Upper lobe of left lung (tissue), 6 donors: Measurements from ENCODE around the gene SCLY. TPM values are rescaled to one million over a fixed set of nuclear protein-coding genes. Genes with fewer than 3 reads are reported as not detected.

Experiments used
- ATAC-seq, 2 donors: fragments of 200-7000 bp; cut with Tn5 transposase; one replicate each; pipeline ENCODE4 v1.9.1; 2022; ENCODE audit warnings: mild to moderate bottlenecking in 2 of 2, moderate library complexity in 2 of 2; ENCODE audit not compliant: low FRiP score in 2 of 2
- DNase-seq, 2 donors: peaks; one replicate each; pipeline ENCODE4 v3.0.0-alpha.2; 2019 to 2020
- H3K27ac ChIP-seq, 4 donors: fragments of 200-600 bp; sonication (generic); one replicate each; pipeline ENCODE4 v1.5.1; 2016 to 2019
- H3K27me3 ChIP-seq, 4 donors: fragments of 200-600 bp; sonication (generic); one replicate each; pipeline ENCODE4 v1.5.1; 2017 to 2019
- H3K36me3 ChIP-seq, 4 donors: fragments of 200-600 bp; sonication (generic); one replicate each; pipeline ENCODE4 v1.5.1; 2016 to 2019
- H3K4me1 ChIP-seq, 4 donors: fragments of 200-600 bp; sonication (generic); one replicate each; pipeline ENCODE4 v1.5.1; 2018 to 2019
- H3K4me3 ChIP-seq, 4 donors: fragments of 200-600 bp; sonication (generic); one replicate each; pipeline ENCODE4 v1.5.1; 2017 to 2019; ENCODE audit warnings: mild to moderate bottlenecking in 2 of 4, moderate library complexity in 1 of 4
- H3K9me3 ChIP-seq, 4 donors: fragments of 200-600 bp; sonication (generic); one replicate each; pipeline ENCODE4 v1.5.1; 2018 to 2019
- CTCF ChIP-seq, 6 experiments: fragments of 450-650 bp in 4 of 6; fragments of 200-600 bp in 2 of 6; sonication (generic) in 2 of 6; IDR thresholded peaks; one replicate each; pipeline ENCODE4 v1.5.1; 2016 to 2019; ENCODE audit warnings: antibody characterized with exemption in 6 of 6
- EP300 ChIP-seq, 4 donors: sonication (generic); formaldehyde crosslinking; IDR thresholded peaks; one replicate each; pipeline ENCODE4 v1.5.1; 2017; ENCODE audit warnings: antibody characterized with exemption in 4 of 4, control low read depth in 2 of 4
- POLR2A ChIP-seq, 4 donors: fragments of 450-650 bp; IDR thresholded peaks; one replicate each; pipeline ENCODE4 v1.5.1; 2016 to 2017; ENCODE audit warnings: antibody characterized with exemption in 4 of 4, mild to moderate bottlenecking in 2 of 4
- POLR2AphosphoS5 ChIP-seq, 2 donors: sonication (generic); formaldehyde crosslinking; IDR thresholded peaks; one replicate each; pipeline ENCODE4 v1.5.1; 2017; ENCODE audit warnings: antibody characterized with exemption in 2 of 2
- WGBS, 2 donors: methylation state at CpG; one replicate each; pipeline ENCODE4 v1.1.5; 2017 to 2018; 5-methylcytosine and 5-hydroxymethylcytosine counted together
- total RNA-seq, 6 donors: library from RNA; depleted of rRNA in 4 of 6; stranded (reverse); fragments of >200 nt in 4 of 6; gene quantifications; one replicate each; pipeline versions ENCODE4 v1.1.0 to v1.2.1, GENCODE V29; 2016 to 2021
- donor health status: DM: no; HTN: no; CAD: no; lungs with moderate emphysema.
- donor health status: DM: no; HTN: yes; CAD: no; lungs with severe emphysema.

The SCLY gene
- total RNA-seq, 6 donors from 2014 or later = 9.4 to 19.9 (median 11.1) TPM

- peak in 1 of 2 donors; percentile 76 for DNase-seq
- H3K4me3 ChIP-seq = no peak overlapping the region
- 89 to 93% methylated on average over 5 to 19 of the region's 21 CpGs for WGBS, 2 donors
- no peak overlapping the region for H3K27ac ChIP-seq
- no peaks in the 10 kb centered on the region for H3K4me1 ChIP-seq
- ATAC-seq = no peak
- H3K9me3 ChIP-seq = peaks cover 0 to 7% (median 3%) of the 10 kb centered on the region in 4 donors
- H3K27me3 ChIP-seq = no peaks in the 10 kb centered on the region
- TF ChIP-seq POLR2A (IDR thresholded peaks at IDR 0.05) (no peak), EP300 (IDR thresholded peaks at IDR 0.05) (no peak), POLR2AphosphoS5 (IDR thresholded peaks at IDR 0.05) (no peak), CTCF (IDR thresholded peaks at IDR 0.05) (no peak)
- H3K36me3 ChIP-seq = no peaks in the 10 kb centered on the region
These were observed 55.7 kb downstream of the SCLY start for GRCh38 chr2:238116298-238117198.

GRCh38 chr2:238117199-238118154 lies 56.7 kb downstream of the SCLY start:
- no peak for TF ChIP-seq EP300 (IDR thresholded peaks at IDR 0.05)
- no peak for TF ChIP-seq CTCF (IDR thresholded peaks at IDR 0.05)
- TF ChIP-seq POLR2AphosphoS5 (IDR thresholded peaks at IDR 0.05) = no peak
- no peak for TF ChIP-seq POLR2A (IDR thresholded peaks at IDR 0.05)
- no peak overlapping the region for H3K27ac ChIP-seq
- 54 to 77% methylated on average over 4 to 11 of the region's 11 CpGs for WGBS, 2 donors
- H3K4me1 ChIP-seq = no peaks in the 10 kb centered on the region
- no peaks in the 10 kb centered on the region for H3K27me3 ChIP-seq
- peak in 1 of 2 donors; percentile 52 for DNase-seq
- no peak overlapping the region for H3K4me3 ChIP-seq
- ATAC-seq = no peak
- H3K36me3 ChIP-seq = no peaks in the 10 kb centered on the region
- peaks cover 0 to 5% (median 3%) of the 10 kb centered on the region in 4 donors for H3K9me3 ChIP-seq

DNA sequence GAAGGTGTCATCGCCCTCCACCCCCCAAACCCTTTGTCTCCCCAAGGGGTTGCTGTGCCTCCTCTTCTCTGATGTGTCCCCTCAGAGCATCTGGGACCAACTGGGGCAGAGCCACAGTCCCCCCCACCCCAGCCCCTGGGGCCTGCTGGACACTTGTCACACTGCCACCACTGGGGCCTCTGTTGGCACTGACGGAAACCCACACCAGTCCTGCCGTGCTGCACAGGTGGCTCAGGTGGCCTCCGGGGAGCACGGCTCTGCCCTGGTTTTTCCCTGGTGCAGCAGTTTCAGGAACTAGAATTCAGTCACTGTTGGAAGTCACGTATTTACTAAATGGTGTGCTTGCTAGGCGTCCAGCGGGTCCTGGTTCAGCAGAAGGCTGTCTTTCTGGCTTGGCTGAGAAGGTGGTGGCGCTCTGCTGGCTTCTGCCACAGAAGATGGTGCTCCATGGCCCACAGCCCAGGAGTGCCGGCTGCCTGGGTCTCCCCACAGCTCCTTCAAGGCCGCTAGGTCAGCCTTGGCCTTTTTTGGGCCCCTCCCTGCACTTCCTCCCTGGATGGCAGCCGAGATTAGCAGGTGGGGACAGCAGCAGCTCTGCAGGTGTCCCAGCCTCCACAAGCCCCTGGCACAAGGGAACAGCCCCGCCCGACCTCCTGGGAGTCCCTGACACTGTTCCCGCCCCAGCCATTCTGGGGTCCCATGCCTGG lies 59.1 kb downstream of the SCLY start:
- DNase-seq (peak in 1 of 2 donors; percentile 50), ATAC-seq (no peak)
- no peaks in the 10 kb centered on the region for H3K27me3 ChIP-seq
- TF ChIP-seq POLR2AphosphoS5 (IDR thresholded peaks at IDR 0.05) (no peak), CTCF (IDR thresholded peaks at IDR 0.05) (no peak), POLR2A (IDR thresholded peaks at IDR 0.05) (no peak), EP300 (IDR thresholded peaks at IDR 0.05) (no peak)
- H3K4me1 ChIP-seq = no peaks in the 10 kb centered on the region
- H3K9me3 ChIP-seq = no peaks in the 10 kb centered on the region
- no peak overlapping the region for H3K27ac ChIP-seq
- no peaks in the 10 kb centered on the region for H3K36me3 ChIP-seq
- 53% methylated on average over 5 to 7 of the region's 15 CpGs for WGBS, 2 donors
- no peak overlapping the region for H3K4me3 ChIP-seq

DNA sequence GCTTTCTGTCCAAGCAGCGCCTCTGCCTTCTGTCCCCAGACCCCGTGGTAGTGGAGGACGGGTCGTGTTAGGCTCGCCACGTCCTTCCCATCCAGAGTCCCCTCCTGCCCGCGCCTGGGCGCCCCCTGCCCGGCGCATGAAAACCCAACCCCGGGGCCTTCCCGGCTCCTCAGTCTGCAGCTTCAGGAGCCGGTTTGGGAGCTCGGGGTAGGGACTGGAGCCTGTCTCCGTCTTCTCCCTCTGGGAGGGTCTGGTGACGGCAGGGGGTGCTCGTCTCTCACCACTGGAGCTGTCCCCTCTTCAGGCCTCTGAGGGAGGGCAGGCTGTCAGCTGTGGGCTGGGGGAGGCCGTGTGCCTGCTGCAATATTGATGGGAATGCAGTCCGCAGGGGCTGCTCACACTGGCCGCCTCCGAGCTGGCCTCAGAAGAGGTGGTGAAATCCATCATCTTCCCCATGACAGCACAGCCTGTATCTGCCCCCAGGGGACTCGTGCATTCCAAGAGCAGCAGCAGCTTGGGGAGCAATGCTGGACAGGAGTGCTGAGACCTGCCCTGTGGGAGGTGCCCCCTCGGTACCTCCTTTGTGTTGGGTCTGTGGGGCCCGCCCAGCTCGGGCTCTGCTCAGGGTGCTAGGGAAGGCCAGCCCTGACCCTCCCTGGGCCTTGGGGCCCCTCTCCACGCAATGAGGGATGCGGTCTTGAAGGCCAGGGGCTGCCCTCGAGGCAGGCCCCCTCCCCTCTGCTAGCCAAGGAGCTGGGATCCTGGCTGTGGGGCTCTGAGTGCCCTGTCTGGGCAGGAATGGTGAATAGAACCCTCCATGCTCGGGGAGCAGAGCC lies 59.9 kb downstream of the SCLY start:
- no peaks in the 10 kb centered on the region for H3K36me3 ChIP-seq
- ATAC-seq = no peak
- no peaks in the 10 kb centered on the region for H3K27me3 ChIP-seq
- DNase-seq = peak in 1 of 2 donors; percentile 75
- H3K27ac ChIP-seq = no peak overlapping the region
- TF ChIP-seq EP300 (IDR thresholded peaks at IDR 0.05) = no peak
- TF ChIP-seq POLR2A (IDR thresholded peaks at IDR 0.05) = no peak
- TF ChIP-seq CTCF (IDR thresholded peaks at IDR 0.05) = no peak
- TF ChIP-seq POLR2AphosphoS5 (IDR thresholded peaks at IDR 0.05) = no peak
- WGBS, 2 donors = 32 to 52% methylated on average over 9 to 26 of the region's 30 CpGs
- no peaks in the 10 kb centered on the region for H3K9me3 ChIP-seq
- no peak overlapping the region for H3K4me3 ChIP-seq
- no peaks in the 10 kb centered on the region for H3K4me1 ChIP-seq
